Mammary epithelial cell (primary cell): ENCODE results near the gene LRRC43.

ENCODE experiments used
- CTCF ChIP-seq, 2 donors: IDR thresholded peaks in 1 of 2; conservative IDR thresholded peaks in 1 of 2; 2 replicates each; pipeline ENCODE4 v1.5.1; 2011 to 2012; ENCODE audit warnings: inconsistent platforms in 2 of 2, low read length in 2 of 2, mild to moderate bottlenecking in 2 of 2, control low read depth in 1 of 2, low read depth in 1 of 2; ENCODE audit not compliant: insufficient read depth in 1 of 2; ENCODE audit errors: extremely low read depth in 1 of 2
- EZH2 ChIP-seq: IDR thresholded peaks from 2 replicates; pipeline ENCODE4 v1.6.1; 2012; ENCODE audit warnings: low read length, inconsistent platforms, borderline replicate concordance

- TF ChIP-seq CTCF (conservative IDR thresholded peaks at IDR 0.05 in 1 of 2, IDR thresholded peaks at IDR 0.05 in 1 of 2; ENCODE audit: extremely low read depth in 1 of 2, insufficient read depth in 1 of 2, low read depth in 1 of 2, low read length in 2 of 2), result no peak
- no peak for TF ChIP-seq EZH2
Observed at GRCh38 chr12:122235741-122236140, 52.8 kb downstream of the LRRC43 start.
